Right lobe of liver (tissue), 6 donors: ENCODE measurements around the gene TOGARAM2. TPM values are rescaled to one million over a fixed set of nuclear protein-coding genes. Genes with fewer than 3 reads are reported as not detected.

Experiments used
- ATAC-seq, 4 donors: fragments of 200-7000 bp; cut with Tn5 transposase; one replicate each; pipeline ENCODE4 v1.9.1; 2020; ENCODE audit warnings: mild to moderate bottlenecking in 4 of 4, moderate library complexity in 4 of 4
- DNase-seq, 3 donors: peaks; one replicate each; pipeline ENCODE4 v3.0.0-alpha.2; 2020
- H3K27ac ChIP-seq, 3 donors: fragments of 200-600 bp; one replicate each; pipeline ENCODE4 v1.8.0; 2022
- H3K27me3 ChIP-seq, 2 donors: fragments of 200-600 bp; one replicate each; pipeline ENCODE4 v1.8.0; 2022
- H3K36me3 ChIP-seq, 4 donors: fragments of 200-600 bp; sonication (generic) in 1 of 4; one replicate each; pipeline versions ENCODE4 v1.5.1 to v1.8.0; 2017 to 2022; ENCODE audit warnings: control low read depth in 1 of 4
- H3K4me1 ChIP-seq, 4 donors: fragments of 200-600 bp; sonication (generic) in 1 of 4; one replicate each; pipeline versions ENCODE4 v1.5.1 to v1.8.0; 2017 to 2022; ENCODE audit warnings: control low read depth in 1 of 4
- H3K4me3 ChIP-seq, 3 donors: fragments of 200-600 bp; one replicate each; pipeline ENCODE4 v1.8.0; 2022
- H3K9me3 ChIP-seq, 4 donors: fragments of 200-600 bp; sonication (generic) in 1 of 4; one replicate each; pipeline versions ENCODE4 v1.5.1 to v1.8.0; 2017 to 2022; ENCODE audit warnings: control low read depth in 1 of 4
- CTCF ChIP-seq, 4 donors: fragments of 200-600 bp in 3 of 4; fragments of 450-650 bp in 1 of 4; IDR thresholded peaks; one replicate each; pipeline versions ENCODE4 v1.5.1 to v1.8.0; 2016 to 2022; ENCODE audit warnings: antibody characterized with exemption in 4 of 4, mild to moderate bottlenecking in 2 of 4
- POLR2A ChIP-seq: fragments of 450-650 bp; IDR thresholded peaks from one replicate; pipeline ENCODE4 v1.6.1; 2017; ENCODE audit warnings: antibody characterized with exemption, mild to moderate bottlenecking
- WGBS: methylation state at CpG from one replicate; pipeline ENCODE4 v1.1.6; 2018; ENCODE audit warnings: low coverage, low lambda C conversion rate; ENCODE audit not compliant: insufficient coverage; ENCODE audit errors: missing lambda C conversion rate; 5-methylcytosine and 5-hydroxymethylcytosine counted together
- intact Hi-C, 2 donors: fragments of 100-400 bp; cut with DNase I; formaldehyde crosslinking; loops; one replicate each; pipeline versions ENCODE4 v1.11.2 to v1.14.1; 2022
- total RNA-seq, 6 experiments: library from RNA; depleted of rRNA in 2 of 6; stranded (reverse); fragments of >200 nt in 2 of 6; fragmentation: NEBNext Ultra II Directional in 3 of 6; extraction: Animal tissue kit (Norgen Biotek cat#: 25700) in 3 of 6; gene quantifications; one replicate each; pipeline versions ENCODE4 v1.1.0 to v1.2.4, GENCODE V29; 2016 to 2023
- donor health status: DM: no; HTN: yes; CAD: no.
- donor health status: DM: no; HTN: no; CAD: no.
- donor health status: DM: no; HTN: no; CAD: no.
- donor health status: DM: no; HTN: yes; CAD: no.
- donor health status: DM: no; HTN: yes; CAD: no.

Gene TOGARAM2
- total RNA-seq, 6 experiments from 2014 or later = 0.06 to 0.37 (median 0.14) TPM; not detected in 1

DNA sequence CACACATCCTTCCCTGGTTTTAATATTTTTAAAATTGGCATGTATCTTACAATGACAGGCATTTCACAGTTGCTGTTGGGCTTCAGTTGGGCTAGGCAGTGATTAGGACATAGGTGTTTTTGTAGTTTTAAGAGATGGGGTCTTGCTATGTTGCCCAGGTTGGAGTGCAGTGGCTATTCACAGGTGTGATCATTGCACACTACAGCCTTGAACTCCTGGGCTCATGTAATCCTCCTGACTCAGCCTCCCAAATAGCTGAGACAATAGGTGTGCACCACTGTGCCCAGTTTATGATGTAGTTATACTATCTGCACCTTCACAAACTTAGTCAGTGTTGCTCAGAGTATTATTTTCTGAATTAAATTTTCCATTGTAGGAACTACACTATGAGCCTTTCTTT is 49.9 kb downstream of the TOGARAM2 start:
- no peaks in the 10 kb centered on the region for H3K4me1 ChIP-seq
- H3K27ac ChIP-seq = no peak overlapping the region
- TF ChIP-seq POLR2A (no peak), CTCF (IDR thresholded peaks at IDR 0.05) (no peak)
- DNase-seq (no peak), ATAC-seq (no peak)
- intact Hi-C loops = no loop called here
- no peak overlapping the region for H3K4me3 ChIP-seq
- no peaks in the 10 kb centered on the region for H3K27me3 ChIP-seq
- H3K36me3 ChIP-seq = no peaks in the 10 kb centered on the region
- no peaks in the 10 kb centered on the region for H3K9me3 ChIP-seq

DNA sequence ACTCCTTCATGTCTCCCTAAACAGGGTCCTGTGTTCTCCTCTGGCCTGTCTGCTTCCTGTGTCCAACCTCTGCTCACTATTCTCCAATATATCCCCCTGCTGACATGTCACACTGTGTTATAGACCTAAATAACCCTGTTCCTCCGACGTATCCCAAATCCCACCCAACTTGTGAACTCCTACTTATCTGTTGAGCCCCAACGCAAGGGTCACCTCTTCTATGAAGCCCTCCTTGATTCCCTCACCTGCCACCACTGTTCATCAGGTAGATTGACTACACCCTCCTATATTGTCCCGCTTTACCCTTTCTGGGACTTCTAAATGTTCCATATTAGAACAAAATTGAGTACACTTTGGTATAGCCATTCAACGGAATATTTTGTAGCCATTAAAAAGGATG is 51.1 kb downstream of the TOGARAM2 start:
- Histone ChIP-seq H3K9me3 (no peaks in the 10 kb centered on the region), H3K4me1 (no peaks in the 10 kb centered on the region), H3K36me3 (no peaks in the 10 kb centered on the region), H3K27me3 (no peaks in the 10 kb centered on the region), H3K4me3 (no peak overlapping the region), H3K27ac (no peak overlapping the region)
- intact Hi-C loops = no loop called here
- ATAC-seq (no peak), DNase-seq (no peak)
- WGBS = 87% methylated on average over 5 of the region's 5 CpGs
- TF ChIP-seq CTCF (IDR thresholded peaks at IDR 0.05) = no peak
- TF ChIP-seq POLR2A = no peak

DNA sequence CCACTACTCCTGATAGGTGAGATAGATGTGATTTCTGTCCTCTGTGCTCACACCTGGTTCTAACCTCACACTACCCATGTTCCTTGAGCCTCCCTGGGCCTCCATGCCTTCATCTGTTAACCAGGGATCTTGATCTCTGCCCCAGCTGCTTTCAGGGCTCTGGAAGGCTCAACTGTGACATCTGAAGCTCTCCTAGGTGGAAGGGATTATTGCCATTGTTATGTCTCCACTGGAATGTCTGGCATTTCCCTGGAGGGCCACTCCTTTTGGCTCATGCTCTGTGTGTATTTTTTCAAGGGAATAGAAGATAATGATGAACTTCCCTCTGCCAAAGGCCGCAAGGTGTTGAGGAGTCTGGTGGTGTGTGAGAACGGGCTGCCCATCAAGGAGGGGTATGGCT is 52.1 kb downstream of the TOGARAM2 start:
- DNase-seq (no peak), ATAC-seq (no peak)
- Histone ChIP-seq H3K27ac (no peak overlapping the region), H3K36me3 (no peaks in the 10 kb centered on the region), H3K4me3 (no peak overlapping the region), H3K4me1 (no peaks in the 10 kb centered on the region), H3K27me3 (no peaks in the 10 kb centered on the region), H3K9me3 (no peaks in the 10 kb centered on the region)
- intact Hi-C loops = no loop called here
- TF ChIP-seq CTCF (IDR thresholded peaks at IDR 0.05) = no peak
- TF ChIP-seq POLR2A = no peak
- 15% methylated on average over 2 of the region's 2 CpGs for WGBS

- Histone ChIP-seq H3K4me1 (no peaks in the 10 kb centered on the region), H3K27ac (no peak overlapping the region), H3K27me3 (no peaks in the 10 kb centered on the region), H3K36me3 (no peaks in the 10 kb centered on the region), H3K9me3 (no peaks in the 10 kb centered on the region), H3K4me3 (no peak overlapping the region)
- TF ChIP-seq CTCF (IDR thresholded peaks at IDR 0.05) = no peak
- TF ChIP-seq POLR2A = no peak
- DNase-seq = no peak
- no peak for ATAC-seq
- intact Hi-C loops = no loop called here
- 60% methylated on average over 3 of the region's 6 CpGs for WGBS
Observed at GRCh38 chr2:29033656-29034055, 52.6 kb downstream of the TOGARAM2 start.

- WGBS = 78% methylated on average over 5 of the region's 17 CpGs
- DNase-seq = no peak
- H3K4me3 ChIP-seq = no peak overlapping the region
Observed at GRCh38 chr2:29035016-29035745, 54.1 kb downstream of the TOGARAM2 start.

More at GRCh38 chr2:29035016-29035745, 54.1 kb downstream of the TOGARAM2 start:
- Histone ChIP-seq H3K4me1 (no peaks in the 10 kb centered on the region), H3K9me3 (no peaks in the 10 kb centered on the region), H3K36me3 (no peaks in the 10 kb centered on the region), H3K27ac (no peak overlapping the region), H3K27me3 (no peaks in the 10 kb centered on the region)
- intact Hi-C loops = no loop called here
- TF ChIP-seq POLR2A (no peak), CTCF (IDR thresholded peaks at IDR 0.05) (no peak)
- ATAC-seq = no peak
